ENCODE measurements around the gene AUTS2.

GRCh38 chr7:70027867-70028266, 429.6 kb downstream of the AUTS2 start:
- TF ChIP-seq POLR2AphosphoS5 (IDR thresholded peaks at IDR 0.05) (no peak), POLR2A (IDR thresholded peaks at IDR 0.05) (no peak), CTCF (IDR thresholded peaks at IDR 0.05) (no peak)

All from breast epithelium (tissue), 3 donors.